ENCODE data around the gene CSPG4. TPM values are rescaled to one million over a fixed set of nuclear protein-coding genes. Genes with fewer than 3 reads are reported as not detected.
A peak's percentile ranks its signal among the peaks of the same experiment; 100 is the strongest.

CSPG4 gene
- total and polyA plus RNA-seq, 2 of the 13 experiments (the other 11 are each of a cell fraction or from before 2014, with no cell fraction given): 0.01 to 0.04 TPM

DNA sequence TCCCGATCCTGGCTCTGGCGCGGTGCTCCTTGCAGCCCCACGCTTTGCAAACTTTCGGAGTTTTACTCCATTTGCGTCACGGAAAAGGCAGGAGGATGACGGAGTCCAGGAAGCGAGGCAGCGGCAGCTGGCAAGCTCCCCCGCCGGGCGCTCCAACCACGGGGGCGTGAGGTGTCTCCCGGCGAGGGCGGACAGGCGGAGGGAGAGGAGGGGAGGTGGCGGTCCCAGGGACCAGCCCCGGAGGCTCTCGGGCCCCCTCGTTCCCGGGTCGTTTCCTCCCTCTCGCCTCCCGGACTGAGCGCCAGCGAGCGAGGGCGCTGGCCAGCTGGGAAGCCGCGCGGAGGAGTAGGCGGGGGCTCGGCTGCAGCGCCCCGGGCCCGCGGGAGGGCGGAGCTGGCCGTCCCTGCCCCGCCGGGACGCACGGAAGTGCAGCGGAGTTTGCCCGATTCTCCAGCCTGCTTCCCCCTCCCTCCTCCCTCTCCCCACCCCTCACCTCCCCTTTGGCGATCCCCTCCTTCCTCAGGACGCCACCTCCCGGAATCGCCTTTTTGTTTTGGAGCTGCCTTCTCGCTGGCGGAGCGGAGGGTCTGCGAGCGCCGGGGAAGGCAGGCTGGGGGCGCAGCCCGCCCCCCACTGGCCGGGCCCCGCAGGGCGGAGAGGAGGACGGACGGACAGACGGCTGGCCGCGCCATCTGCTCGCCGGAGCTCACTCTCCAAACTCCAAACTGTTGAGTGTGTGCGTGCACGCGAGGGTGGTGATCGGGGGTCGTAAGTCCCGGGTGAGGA, 65.1 kb downstream of the CSPG4 start, which contains the start of gene SNX33 (continued):
- TF ChIP-seq ZBTB26 (CRISPR knock-in tag; IDR thresholded peaks at IDR 0.05; ENCODE audit: borderline replicate concordance) (0 out of 2 replicates have a peak, but pooled peaks have one; percentile 9), ZNF790 (CRISPR knock-in tag; IDR thresholded peaks at IDR 0.05; ENCODE audit: borderline replicate concordance) (no peak), PHF20 (CRISPR knock-in tag; IDR thresholded peaks at IDR 0.05) (peak; percentile 63; the same call in 1 of the 2 replicates), ZFP36L1 (CRISPR knock-in tag; IDR thresholded peaks at IDR 0.05) (no peak), ARID4A (CRISPR knock-in tag; IDR thresholded peaks at IDR 0.05; ENCODE audit: borderline replicate concordance) (peak; percentile 84), ZNF414 (CRISPR knock-in tag; IDR thresholded peaks at IDR 0.05) (peak; percentile 35; the same call in 1 of the 2 replicates), SRY (CRISPR knock-in tag; IDR thresholded peaks at IDR 0.05) (peak; percentile 19; the same call in 1 of the 2 replicates)

Measured in HepG2 (cell line).